IPS-NIHi7 (cell line): ENCODE results near the gene LTB4R.
"Not testable (repeated sequence)": the region's sequence is repeated elsewhere in the genome, so short reads cannot be mapped to it uniquely, and the experiment has no call there.

Source experiments
- DNase-seq: peaks from one replicate; pipeline ENCODE4 v3.0.0; 2012; ENCODE audit warnings: mixed read lengths; ENCODE audit errors: extremely low spot score

LTB4R gene

GRCh38 chr14:24343795-24344660 lies 32.7 kb downstream of the LTB4R start:
- no peak for DNase-seq

- no peak for DNase-seq
Observed at GRCh38 chr14:24347134-24347533, 35.8 kb downstream of the LTB4R start.

- no peak for DNase-seq
Observed at GRCh38 chr14:24348186-24348585, 36.9 kb downstream of the LTB4R start.

- DNase-seq: no peak
Observed at GRCh38 chr14:24349742-24350141, 38.4 kb downstream of the LTB4R start.

- no peak for DNase-seq
Observed at GRCh38 chr14:24351517-24351916, 40.2 kb downstream of the LTB4R start.

GRCh38 chr14:24353559-24354481 lies 42.5 kb downstream of the LTB4R start:
- DNase-seq: no peak

- DNase-seq: not testable (repeated sequence)
Observed at GRCh38 chr14:24354482-24354825, 43.2 kb downstream of the LTB4R start.

- DNase-seq: no peak
Observed at GRCh38 chr14:24355009-24355408, 43.7 kb downstream of the LTB4R start.

- DNase-seq: no peak
Observed at GRCh38 chr14:24356208-24356607, 44.9 kb downstream of the LTB4R start.

GRCh38 chr14:24360281-24360680 lies 49.0 kb downstream of the LTB4R start:
- no peak for DNase-seq

- no peak for DNase-seq
Observed at GRCh38 chr14:24361326-24361725, 50.0 kb downstream of the LTB4R start.

- DNase-seq: no peak
Observed at GRCh38 chr14:24362241-24362960, 51.1 kb downstream of the LTB4R start.

GRCh38 chr14:24363401-24363800 lies 52.1 kb downstream of the LTB4R start:
- DNase-seq: no peak

GRCh38 chr14:24364841-24365240 lies 53.5 kb downstream of the LTB4R start:
- DNase-seq: no peak

GRCh38 chr14:24365600-24366412 lies 54.5 kb downstream of the LTB4R start:
- peak; percentile 88 for DNase-seq

GRCh38 chr14:24366413-24366720 lies 55.1 kb downstream of the LTB4R start:
- no peak for DNase-seq

GRCh38 chr14:24366721-24367513 lies 55.6 kb downstream of the LTB4R start:
- DNase-seq: peak; percentile 78
